NCI-H82 treated with DMSO at 0.1 percent for 48 hours (cell line): ENCODE data around the gene ZFP36L2.
A peak's percentile ranks its signal among the peaks of the same experiment; 100 is the strongest.

Source experiments
- DNase-seq: peaks from one replicate; lab custom pipeline; 2025; ENCODE audit not compliant: unreplicated experiment; lab: John Stamatoyannopoulos, UW

Gene ZFP36L2

GRCh38 chr2:43226558-43226954 is at the start of gene ZFP36L2:
Gene ZFP36L2 (minus strand): TSS chr2:43226606. CDS start chr2:43226315, 291 bp downstream.
- DNase-seq, result peak; percentile 70

GRCh38 chr2:43274721-43275120 is 48.3 kb upstream of the ZFP36L2 start:
- no peak for DNase-seq

GRCh38 chr2:43274055-43274454 is 47.6 kb upstream of the ZFP36L2 start:
- no peak for DNase-seq

- no peak for DNase-seq
Measured at GRCh38 chr2:43273529-43273928, 47.1 kb upstream of the ZFP36L2 start.

- DNase-seq, result peak; percentile 13
Measured at GRCh38 chr2:43270930-43271615, 44.7 kb upstream of the ZFP36L2 start.

- DNase-seq, result no peak
Measured at GRCh38 chr2:43270461-43270860, 44.1 kb upstream of the ZFP36L2 start.

- DNase-seq, result no peak
Measured at GRCh38 chr2:43269706-43270105, 43.3 kb upstream of the ZFP36L2 start.

- peak; percentile 41 for DNase-seq
Measured at GRCh38 chr2:43269074-43269572, 42.7 kb upstream of the ZFP36L2 start.

GRCh38 chr2:43268066-43268953 is 41.9 kb upstream of the ZFP36L2 start:
- DNase-seq, result no peak

GRCh38 chr2:43267381-43267780 is 41.0 kb upstream of the ZFP36L2 start:
- no peak for DNase-seq

GRCh38 chr2:43266711-43267111 is 40.3 kb upstream of the ZFP36L2 start:
- DNase-seq, result no peak

GRCh38 chr2:43265421-43265820 is 39.0 kb upstream of the ZFP36L2 start:
- DNase-seq, result no peak

- no peak for DNase-seq
Measured at GRCh38 chr2:43265001-43265400, 38.6 kb upstream of the ZFP36L2 start.

- no peak for DNase-seq
Measured at GRCh38 chr2:43262951-43263350, 36.5 kb upstream of the ZFP36L2 start.

GRCh38 chr2:43262239-43262638 is 35.8 kb upstream of the ZFP36L2 start:
- DNase-seq, result no peak

GRCh38 chr2:43259512-43259911 is 33.1 kb upstream of the ZFP36L2 start:
- no peak for DNase-seq

- DNase-seq, result no peak
Measured at GRCh38 chr2:43258547-43259156, 32.2 kb upstream of the ZFP36L2 start.

- no peak for DNase-seq
Measured at GRCh38 chr2:43255296-43255910, 29.0 kb upstream of the ZFP36L2 start.

- DNase-seq, result no peak
Measured at GRCh38 chr2:43254331-43254730, 27.9 kb upstream of the ZFP36L2 start.

- DNase-seq, result no peak
Measured at GRCh38 chr2:43251171-43251731, 24.8 kb upstream of the ZFP36L2 start.

- DNase-seq, result no peak
Measured at GRCh38 chr2:43250015-43250414, 23.6 kb upstream of the ZFP36L2 start.
